Activated CD8-positive, alpha-beta memory T cell treated with anti-CD3 and anti-CD28 coated beads for 36 hours (primary cell): ENCODE measurements around the gene PDZRN4. TPM values are rescaled to one million over a fixed set of nuclear protein-coding genes. Genes with fewer than 3 reads are reported as not detected.
"Not testable (repeated sequence)": the region's sequence is repeated elsewhere in the genome, so short reads cannot be mapped to it uniquely, and the experiment has no call there.

ENCODE experiments used
- CTCF ChIA-PET: fragments of 350-600 bp; sonication (Branson Sonifier 250); formaldehyde crosslinking; loops from one replicate; lab custom pipeline; 2021; ENCODE audit warnings: antibody characterized with exemption; lab: Charles Lee
- POLR2A ChIA-PET: fragments of 350-600 bp; sonication (Branson Sonifier 250); formaldehyde crosslinking; loops from one replicate; lab custom pipeline; 2021; ENCODE audit warnings: antibody characterized with exemption; lab: Charles Lee
- total RNA-seq, 2 experiments: library from RNA; stranded (reverse); gene quantifications; one replicate each; pipeline ENCODE4 v1.2.3, GENCODE V29; 2021

The PDZRN4 gene
- total RNA-seq, 2 experiments from 2014 or later, result not detected

GRCh38 chr12:41587574-41587973 lies 399.5 kb downstream of the PDZRN4 start:
- POLR2A ChIA-PET, result no interaction called here
- CTCF ChIA-PET, result no interaction called here

GRCh38 chr12:41589878-41590277 lies 401.8 kb downstream of the PDZRN4 start:
- POLR2A ChIA-PET, result no interaction called here
- CTCF ChIA-PET, result no interaction called here

GRCh38 chr12:41596190-41596589 lies 408.1 kb downstream of the PDZRN4 start:
- POLR2A ChIA-PET, result no interaction called here
- CTCF ChIA-PET, result no interaction called here

DNA sequence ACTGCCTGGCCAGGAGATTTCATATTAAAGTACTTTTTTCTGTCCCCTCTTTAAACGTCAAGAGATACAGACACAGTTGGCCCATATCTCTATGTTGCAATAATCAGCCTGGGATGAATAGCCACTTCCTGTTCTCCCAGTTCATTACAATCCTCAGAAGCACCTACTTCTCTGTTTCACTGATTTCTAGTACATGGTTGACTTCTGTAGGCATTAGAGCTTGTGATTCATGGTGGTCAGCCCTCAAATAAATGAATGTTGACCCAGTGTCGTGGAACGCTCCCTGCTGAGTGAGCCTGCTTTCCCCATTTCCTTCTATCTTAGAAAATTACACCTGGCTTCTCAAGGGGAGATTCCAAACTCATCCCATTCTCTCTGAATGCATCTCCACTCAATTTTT lies 416.7 kb downstream of the PDZRN4 start:
- POLR2A ChIA-PET, result no interaction called here

DNA sequence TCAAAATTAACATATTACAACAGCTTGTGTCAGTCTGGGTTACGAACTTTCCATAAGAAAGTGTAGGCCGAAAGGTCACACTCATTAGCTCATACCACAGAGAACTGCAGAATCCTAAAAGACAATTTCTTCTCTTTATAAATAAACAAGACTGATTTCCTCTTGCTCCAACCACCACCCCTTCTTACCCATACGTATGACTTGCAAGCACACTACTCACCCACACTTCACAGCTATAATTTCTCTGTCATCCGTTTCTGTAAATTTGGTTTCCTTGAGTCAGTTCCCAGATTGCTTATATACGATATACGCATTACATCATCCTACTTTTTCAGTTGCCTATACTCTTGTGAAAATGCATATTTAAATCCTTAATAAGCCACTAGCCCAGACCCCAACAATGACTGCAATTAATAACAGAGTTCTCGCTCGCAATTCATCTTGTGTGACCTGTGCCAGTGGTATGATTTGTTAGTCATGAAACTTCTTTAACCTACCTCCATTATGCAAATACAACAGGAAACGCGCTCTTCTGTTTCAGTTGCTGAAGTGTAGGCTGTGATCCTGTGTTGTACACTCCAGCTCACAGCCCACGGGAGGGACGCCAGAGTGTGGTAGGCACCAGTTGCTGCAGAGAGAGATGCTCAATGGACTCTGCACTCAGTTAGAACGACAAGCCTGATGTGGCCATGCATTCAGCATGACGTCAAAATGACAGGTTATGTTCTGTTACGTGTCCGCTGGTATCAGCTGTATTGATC lies 417.6 kb downstream of the PDZRN4 start:
- POLR2A ChIA-PET, result no interaction called here
- CTCF ChIA-PET, result no interaction called here

More for the DNA sequence above, 416.7 kb downstream of the PDZRN4 start:
- CTCF ChIA-PET, result interaction anchor here (0.7 kb wide), 1 partner anchor 161 kb away, joined by 3 read pairs; no protein-coding TSS in a partner anchor

DNA sequence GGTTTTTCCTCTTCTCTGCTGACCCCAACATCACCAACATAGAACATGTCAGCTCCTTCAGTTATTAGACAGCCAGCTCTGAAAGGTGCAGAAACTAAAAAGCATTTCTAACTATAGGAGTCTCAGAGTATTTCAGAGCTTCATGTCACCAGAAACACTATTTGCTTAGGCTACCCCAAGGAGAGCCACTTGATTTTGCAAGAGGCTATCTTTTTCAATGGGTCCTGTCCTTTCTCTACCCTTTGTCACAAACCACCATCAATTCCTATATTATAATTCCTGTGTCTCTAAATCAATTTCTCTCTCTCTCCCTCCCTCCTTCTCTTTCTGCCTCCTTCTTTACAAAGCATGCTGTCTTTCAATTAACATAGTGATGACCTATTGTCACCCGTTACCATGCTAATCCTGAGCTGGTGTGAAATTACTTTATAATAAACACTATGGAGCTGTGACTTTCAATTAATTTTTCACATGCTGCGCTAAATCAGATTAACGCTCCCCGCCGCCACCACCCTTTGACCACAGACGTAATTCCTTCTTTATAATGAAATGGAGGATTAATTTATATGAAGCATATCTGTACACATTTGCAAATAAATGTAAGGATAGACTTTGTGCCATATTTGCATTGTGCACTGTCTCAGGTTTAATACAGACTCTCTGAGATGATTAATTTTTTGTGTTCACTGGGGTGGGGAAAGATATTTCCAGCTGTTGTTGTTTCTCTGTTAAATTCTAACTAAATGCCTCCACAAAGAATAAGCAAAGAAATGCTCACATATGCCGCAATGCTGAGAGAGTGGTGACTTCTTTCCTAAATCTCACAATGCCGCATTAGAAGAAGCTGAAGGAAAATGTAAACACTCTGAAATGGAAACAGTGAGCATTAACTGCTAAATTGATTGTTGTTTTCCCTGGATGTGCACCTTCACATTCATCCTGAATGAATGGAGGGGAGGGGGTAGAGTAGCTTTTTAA lies 418.6 kb downstream of the PDZRN4 start:
- POLR2A ChIA-PET, result no interaction called here
- CTCF ChIA-PET, result no interaction called here

GRCh38 chr12:41612892-41613557 lies 424.9 kb downstream of the PDZRN4 start:
- CTCF ChIA-PET, result no interaction called here
- POLR2A ChIA-PET, result no interaction called here

- POLR2A ChIA-PET, CTCF ChIA-PET: not testable (repeated sequence)
Measured at GRCh38 chr12:41615174-41615573, 427.1 kb downstream of the PDZRN4 start.

GRCh38 chr12:41619705-41620104 lies 431.6 kb downstream of the PDZRN4 start:
- CTCF ChIA-PET, result no interaction called here

GRCh38 chr12:41621291-41621690 lies 433.2 kb downstream of the PDZRN4 start:
- POLR2A ChIA-PET, result no interaction called here
- CTCF ChIA-PET, result no interaction called here

More at GRCh38 chr12:41619705-41620104, 431.6 kb downstream of the PDZRN4 start:
- POLR2A ChIA-PET, result no interaction called here
